Stimulated activated CD8-positive, alpha-beta memory T cell treated with anti-CD3 and anti-CD28 coated beads, Interleukin-7, amount 100 ng/mL, for 24 hours (primary cell): Measurements from ENCODE around the gene BLZF1.
"Not testable (repeated sequence)": the region's sequence is repeated elsewhere in the genome, so short reads cannot be mapped to it uniquely, and the experiment has no call there.

ENCODE experiments used
- DNase-seq: peaks from one replicate; pipeline ENCODE4 v3.0.0-alpha.2; 2020; ENCODE audit warnings: low read depth

Gene BLZF1, protein sequence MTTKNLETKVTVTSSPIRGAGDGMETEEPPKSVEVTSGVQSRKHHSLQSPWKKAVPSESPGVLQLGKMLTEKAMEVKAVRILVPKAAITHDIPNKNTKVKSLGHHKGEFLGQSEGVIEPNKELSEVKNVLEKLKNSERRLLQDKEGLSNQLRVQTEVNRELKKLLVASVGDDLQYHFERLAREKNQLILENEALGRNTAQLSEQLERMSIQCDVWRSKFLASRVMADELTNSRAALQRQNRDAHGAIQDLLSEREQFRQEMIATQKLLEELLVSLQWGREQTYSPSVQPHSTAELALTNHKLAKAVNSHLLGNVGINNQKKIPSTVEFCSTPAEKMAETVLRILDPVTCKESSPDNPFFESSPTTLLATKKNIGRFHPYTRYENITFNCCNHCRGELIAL

GRCh38 chr1:169367686-169368405 is at the start of gene BLZF1, which contains the start of gene NME7:
TSS of gene BLZF1 (plus strand) at chr1:169368195. CDS start at chr1:169369523, 1,328 bp downstream.
TSS of gene NME7 (minus strand) at chr1:169367797. CDS start at chr1:169367710, 87 bp downstream.
- peak; percentile 97 for DNase-seq

DNA sequence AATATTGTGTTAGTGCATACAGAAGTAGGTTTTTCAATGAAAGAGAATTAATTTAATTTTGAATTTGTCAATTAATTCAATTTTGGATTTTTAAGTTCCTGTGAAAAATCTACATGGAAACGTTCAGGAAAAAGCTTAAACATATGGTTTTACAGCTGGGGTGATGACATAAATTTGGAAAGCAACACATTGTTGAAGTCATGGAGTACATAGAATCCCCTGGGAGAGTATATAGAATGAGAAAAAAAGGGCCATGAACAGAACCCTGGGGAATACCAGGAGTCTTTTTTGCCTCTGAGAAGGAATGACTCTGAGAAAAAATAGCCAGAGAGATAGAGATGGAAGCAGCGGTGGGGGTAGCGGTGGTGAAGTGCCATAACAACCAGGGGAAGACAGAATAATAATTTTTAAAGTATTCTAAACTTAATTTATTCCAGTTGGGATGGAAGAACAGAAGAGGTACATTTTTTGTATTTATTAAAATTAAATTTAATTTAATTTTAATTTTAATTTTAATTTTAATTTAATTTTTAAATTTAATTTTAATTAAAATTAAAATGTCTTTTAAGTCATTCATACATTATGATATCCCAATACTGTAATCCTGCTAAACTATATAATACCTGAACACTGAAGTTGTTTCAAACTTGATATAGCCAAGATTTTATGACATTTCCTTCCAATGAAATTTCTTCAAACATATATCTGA is 49.3 kb upstream of the BLZF1 start:
- DNase-seq = no peak

GRCh38 chr1:169321539-169321938 is 46.5 kb upstream of the BLZF1 start:
- DNase-seq = no peak

DNA sequence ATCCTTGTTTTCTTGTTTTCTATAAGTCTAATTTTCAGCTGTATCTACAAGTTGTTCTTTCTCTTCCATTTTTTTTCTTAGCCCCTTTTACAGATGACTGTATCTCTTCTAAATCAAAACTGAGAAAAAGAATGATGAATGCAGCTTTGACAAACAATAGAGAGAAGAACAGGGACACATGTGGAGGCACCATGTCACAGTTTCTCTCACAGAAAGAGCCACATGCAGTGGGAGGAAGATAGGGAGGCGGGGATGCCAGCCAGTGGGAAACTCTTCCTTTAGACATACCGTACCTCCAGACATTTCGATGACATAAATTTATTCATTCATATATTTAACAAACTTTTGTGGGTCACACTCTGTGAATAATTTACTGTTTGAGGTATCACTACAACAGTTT is 45.9 kb upstream of the BLZF1 start:
- DNase-seq = no peak

DNA sequence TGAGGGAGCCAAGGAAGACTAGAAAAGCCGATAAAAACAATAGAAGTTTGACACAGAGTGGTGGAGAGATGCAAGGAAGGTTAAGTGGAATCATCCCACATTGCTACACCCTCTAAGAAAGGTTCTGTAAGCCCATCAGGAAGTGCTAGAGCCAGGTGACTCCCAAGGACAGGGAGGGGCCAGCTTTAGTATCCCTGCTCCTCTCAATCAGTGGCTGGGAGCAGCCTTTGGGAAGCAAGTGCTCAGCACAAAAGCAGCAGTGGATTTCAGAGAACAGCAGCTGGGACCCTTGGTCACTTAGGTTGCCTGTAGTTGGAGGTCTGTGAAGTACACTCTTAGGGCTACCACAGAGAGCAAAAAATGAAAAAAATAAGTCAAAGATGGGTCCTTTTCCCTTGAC is 42.9 kb upstream of the BLZF1 start:
- DNase-seq = no peak

DNA sequence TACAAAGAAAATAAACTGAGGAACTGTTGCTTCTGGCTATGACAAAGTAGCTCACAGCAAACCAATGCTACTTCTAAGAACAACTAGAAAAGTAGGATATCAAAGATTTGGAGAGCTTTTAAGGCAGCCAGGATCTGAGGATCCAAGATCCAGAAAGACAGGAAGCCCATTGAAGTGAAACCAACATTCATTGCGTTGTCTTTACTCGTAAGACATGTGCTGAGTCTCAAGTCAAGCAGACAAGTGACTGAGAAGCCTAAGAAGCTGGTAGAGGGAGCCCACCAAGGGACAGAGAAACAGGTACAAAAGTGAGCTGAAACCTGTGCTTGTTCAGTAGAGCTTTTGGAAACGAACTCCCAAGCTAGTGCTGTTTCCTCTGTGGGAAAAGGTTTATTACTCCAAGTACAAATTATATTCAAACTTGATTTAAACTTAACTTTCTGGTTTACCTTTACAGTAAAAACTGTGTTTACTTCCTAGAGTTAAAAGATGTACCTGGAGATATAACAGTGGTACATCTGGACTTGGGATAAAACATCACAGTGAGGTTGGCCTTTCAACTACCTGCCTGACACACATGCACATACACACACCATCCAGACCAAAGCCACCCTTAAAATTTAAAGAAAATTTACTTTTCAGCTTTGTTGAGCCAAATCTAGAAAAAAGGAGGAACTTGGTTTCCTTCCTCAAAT is 41.6 kb upstream of the BLZF1 start:
- DNase-seq = no peak

- no peak for DNase-seq
Observed at GRCh38 chr1:169326956-169327268, 41.1 kb upstream of the BLZF1 start.

- DNase-seq = no peak
Observed at GRCh38 chr1:169327875-169328274, 40.1 kb upstream of the BLZF1 start.

DNA sequence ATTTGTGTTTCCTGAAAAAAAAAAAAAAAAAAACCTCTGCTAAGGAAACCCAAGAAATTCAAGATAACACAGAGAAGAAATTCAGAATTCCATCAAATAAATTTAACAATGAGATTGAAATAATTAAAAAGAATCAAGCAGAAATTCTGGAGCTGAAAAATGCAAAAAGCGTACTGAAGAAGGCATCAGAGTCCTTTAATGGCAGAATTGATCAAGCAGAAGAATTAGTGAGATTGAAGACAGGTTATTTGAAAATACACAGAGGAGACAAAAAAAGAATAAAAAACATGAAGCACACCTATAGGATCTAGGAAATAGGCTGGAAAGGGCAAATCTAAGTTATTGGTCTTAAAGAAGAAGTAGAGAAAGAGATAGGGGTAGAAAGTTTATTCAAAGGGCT is 38.6 kb upstream of the BLZF1 start:
- DNase-seq = no peak

DNA sequence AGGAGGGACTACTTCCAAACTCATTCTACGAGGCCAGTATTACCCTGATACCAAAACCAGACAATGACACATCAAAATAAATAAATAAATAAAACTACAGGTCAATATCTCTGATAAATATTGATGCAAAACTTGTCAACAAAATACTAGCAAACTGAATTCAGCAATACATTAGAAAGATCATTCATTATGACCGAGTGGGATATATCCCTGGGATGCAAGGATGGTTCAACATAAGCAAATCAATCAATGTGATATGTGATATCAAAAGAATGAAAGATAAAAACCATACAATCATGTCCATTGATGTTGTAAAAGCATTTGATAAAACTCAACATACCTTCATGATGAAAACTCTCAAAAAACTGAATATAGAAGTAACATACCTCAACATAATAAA is 37.1 kb upstream of the BLZF1 start:
- no peak for DNase-seq

GRCh38 chr1:169334727-169335126 is 33.3 kb upstream of the BLZF1 start:
- DNase-seq = not testable (repeated sequence)

DNA sequence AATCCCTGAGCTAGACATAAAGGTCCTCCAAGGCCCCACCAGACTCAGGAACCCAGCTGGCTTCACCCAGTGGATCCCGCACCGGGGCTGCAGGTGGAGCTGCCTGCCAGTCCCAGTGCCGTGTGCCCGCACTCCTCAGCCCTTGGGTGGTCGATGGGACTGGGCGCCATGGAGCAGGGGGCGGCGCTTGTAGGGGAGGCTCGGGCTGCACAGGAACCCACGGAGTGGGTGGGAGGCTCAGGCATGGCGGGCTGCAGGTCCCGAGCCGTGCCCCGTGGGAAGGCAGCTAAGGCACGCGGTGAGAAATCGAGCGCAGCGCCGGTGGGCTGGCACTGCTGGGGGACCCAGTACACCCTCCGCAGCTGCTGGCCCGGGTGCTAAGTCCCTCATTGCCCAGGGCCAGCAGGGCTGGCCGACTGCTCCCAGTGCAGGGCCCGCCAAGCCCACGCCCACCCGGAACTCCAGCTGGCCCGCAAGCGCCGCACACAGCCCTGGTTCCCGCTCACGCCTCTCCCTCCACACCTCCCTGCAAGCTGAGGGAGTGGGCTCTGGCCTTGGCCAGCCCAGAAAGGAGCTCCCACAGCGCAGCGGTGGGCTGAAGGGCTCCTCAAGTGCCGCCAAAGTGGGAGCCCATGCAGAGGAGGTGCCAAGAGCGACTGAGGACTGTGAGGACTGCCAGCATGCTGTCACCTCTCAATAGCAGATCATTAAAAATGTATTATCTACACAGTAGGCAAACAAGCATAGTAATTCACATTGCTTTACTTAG is 30.9 kb upstream of the BLZF1 start:
- DNase-seq = not testable (repeated sequence)

- no peak for DNase-seq
Observed at GRCh38 chr1:169338617-169339016, 29.4 kb upstream of the BLZF1 start.

DNA sequence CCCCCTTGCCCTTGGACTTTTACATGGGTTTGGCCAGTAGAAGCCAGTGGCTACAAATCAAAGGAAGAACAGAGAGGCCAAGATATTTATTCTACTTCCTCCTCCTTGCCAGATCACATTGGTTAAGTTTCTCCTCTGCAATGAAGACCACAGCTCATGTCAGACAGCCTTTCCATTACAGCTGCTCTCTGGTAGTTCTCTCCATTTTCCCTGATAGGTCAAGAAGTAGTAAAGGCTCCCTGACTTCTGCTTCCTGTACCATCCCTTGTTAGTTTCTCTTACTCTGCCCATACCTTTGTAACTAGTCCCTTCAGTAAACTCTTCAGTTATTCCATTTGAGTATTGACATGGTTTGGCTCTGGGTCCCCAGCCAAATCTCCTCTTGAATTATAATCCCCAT is 28.2 kb upstream of the BLZF1 start:
- DNase-seq = no peak

- no peak for DNase-seq
Observed at GRCh38 chr1:169340882-169341281, 27.1 kb upstream of the BLZF1 start.

GRCh38 chr1:169342096-169342495 is 25.9 kb upstream of the BLZF1 start:
- not testable (repeated sequence) for DNase-seq

GRCh38 chr1:169345511-169345910 is 22.5 kb upstream of the BLZF1 start:
- DNase-seq = no peak

DNA sequence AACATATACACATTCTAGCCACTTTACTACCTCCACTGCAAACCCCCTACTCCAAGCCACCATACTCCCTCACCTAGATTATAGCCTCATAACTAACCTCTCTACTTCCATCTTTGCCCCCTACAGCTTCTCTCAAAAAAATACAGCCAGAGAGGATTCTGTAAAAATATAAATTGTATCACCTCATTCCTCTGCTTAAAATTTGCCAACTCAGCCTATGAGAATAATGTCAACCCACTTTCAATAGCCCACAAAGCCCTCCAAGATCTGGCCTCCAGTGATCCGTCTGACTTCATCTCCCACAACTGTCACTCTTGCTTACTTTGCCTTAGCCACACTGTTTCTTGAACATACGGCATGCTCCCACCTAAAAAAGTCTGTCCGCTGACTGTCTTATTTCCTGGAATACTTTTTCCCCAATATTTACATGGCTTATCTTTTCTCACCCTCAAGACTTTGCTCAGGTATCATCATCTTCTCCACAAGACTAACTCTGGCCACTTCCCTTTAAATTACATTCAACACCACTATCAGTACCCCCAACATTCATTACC is 21.9 kb upstream of the BLZF1 start:
- no peak for DNase-seq

DNA sequence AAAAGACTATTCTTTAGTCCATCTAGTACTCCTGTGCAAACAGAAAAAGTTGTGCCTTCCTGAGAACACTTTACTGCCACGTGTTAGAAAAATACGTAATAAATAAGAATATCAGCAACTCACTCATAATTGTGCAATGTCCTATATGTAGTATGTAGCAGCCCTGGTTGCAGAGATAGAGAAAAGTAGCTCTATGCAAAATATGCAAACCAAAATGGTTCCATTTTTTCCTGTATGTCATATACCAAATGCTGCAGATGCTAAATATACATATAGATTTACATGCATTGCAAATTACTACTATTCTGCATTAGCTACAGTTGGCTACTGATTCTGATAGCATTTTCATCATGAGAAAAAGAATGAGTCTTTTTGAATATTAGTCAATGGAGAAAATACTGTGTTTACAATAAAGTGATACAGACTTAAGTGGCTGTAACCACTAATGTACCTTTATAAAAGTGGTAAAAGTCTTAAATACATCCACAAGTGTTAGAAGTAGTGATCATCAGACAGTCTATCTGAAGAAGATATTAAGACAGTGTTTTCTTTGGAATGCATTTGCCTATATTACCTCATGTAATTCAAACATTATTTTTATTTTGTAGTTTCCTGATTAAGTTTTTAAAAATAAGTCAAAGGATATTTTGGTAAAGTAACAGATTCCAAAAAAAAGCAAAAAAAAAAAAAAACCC is 20.2 kb upstream of the BLZF1 start:
- no peak for DNase-seq

DNA sequence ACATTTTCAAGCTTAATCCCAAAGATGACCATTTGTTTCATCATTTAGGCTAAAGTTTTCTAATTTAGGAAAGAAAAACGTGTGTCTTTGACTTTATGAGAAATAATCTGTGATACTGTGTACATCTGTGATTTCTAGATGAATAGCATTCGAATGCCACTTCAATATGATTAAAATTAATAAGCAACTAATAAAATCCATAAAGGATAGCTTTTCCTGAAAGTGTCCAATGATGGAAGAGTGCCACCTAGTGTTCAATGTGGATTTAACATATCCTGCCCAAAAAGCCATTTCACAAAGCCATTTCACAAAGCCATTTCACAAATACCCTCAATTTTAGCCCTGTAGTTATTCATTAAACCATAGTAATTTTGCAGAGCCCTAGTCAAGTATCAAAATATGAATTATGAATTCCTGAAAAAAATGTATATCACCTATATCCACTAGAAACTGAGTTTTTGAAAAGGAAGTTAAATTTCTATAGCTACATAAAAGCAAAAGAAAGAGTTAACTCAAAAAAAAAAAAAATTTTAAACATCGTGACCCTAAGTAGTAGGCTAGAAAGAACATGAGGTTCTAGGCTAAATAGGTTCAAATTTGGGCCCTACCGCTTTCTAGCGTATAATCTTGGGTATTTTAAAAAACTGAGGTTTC is 19.5 kb upstream of the BLZF1 start:
- no peak for DNase-seq
